NT2/D1 (cell line): ENCODE measurements around the gene NT5C2.

Experiments used
- SUZ12 ChIP-seq: IDR thresholded peaks from 2 replicates; pipeline ENCODE4 v1.6.1; 2011; ENCODE audit not compliant: insufficient read length, insufficient read depth; ENCODE audit errors: extremely low read depth
- YY1 ChIP-seq: IDR thresholded peaks from 2 replicates; pipeline ENCODE4 v1.6.1; 2011; ENCODE audit not compliant: insufficient read length, insufficient read depth
- ZNF274 ChIP-seq: IDR thresholded peaks from 2 replicates; pipeline ENCODE4 v1.6.1; 2011; ENCODE audit warnings: mild to moderate bottlenecking, low read depth, low read length

GRCh38 chr10:103083266-103083976 lies 109.7 kb downstream of the NT5C2 start:
- TF ChIP-seq SUZ12 (no peak), ZNF274 (no peak), YY1 (no peak)
